AG04449 (cell line): ENCODE results near the gene PRKCH.

Experiments
- CTCF ChIA-PET: fragments of 350-600 bp; formaldehyde crosslinking; extraction: SDS; loops from one replicate; lab custom pipeline; 2021; ENCODE audit warnings: antibody characterized with exemption; lab: Yijun Ruan, JAX
- POLR2A ChIA-PET: fragments of 400-600, 350-600 bp; formaldehyde crosslinking; extraction: SDS; loops from one replicate; lab custom pipeline; 2020; ENCODE audit warnings: antibody characterized with exemption, inconsistent platforms; lab: Yijun Ruan, JAX
- DNase-seq: peaks from one replicate; pipeline ENCODE4 v3.0.0-alpha.2; 2010; ENCODE audit warnings: low read depth, low spot score
- H3K4me3 ChIP-seq: 2 replicates; pipeline ENCODE4 v1.5.1; 2011; ENCODE audit warnings: low read depth, mild to moderate bottlenecking, control low read depth, low read length
- TF ChIP-seq, protein P1 (sequence below): IDR thresholded peaks from one replicate; pipeline ENCODE4 v1.5.1; 2011; ENCODE audit warnings: mild to moderate bottlenecking, moderate library complexity, low read length, control low read depth, inconsistent platforms; ENCODE audit not compliant: insufficient read depth; ENCODE audit errors: missing control alignments

PRKCH gene

DNA sequence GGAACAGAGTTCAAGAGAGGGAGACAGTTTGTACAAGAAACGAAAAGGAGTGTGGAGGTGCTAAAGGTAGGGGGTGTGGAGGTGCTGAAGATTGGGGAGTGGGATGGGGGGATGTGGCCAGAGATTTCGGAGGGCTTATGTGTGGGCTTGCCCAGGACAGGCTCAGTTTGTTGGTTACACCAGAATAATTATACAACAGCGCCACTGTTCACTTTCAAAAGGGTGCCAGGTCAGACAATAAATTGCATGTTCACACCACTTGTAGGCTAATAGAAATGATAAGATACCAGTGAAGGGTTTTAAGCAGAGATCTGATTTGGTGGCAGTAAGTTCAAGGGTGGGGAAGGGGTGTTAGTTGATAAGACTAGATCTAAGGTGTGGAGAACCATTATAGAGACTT is 75.3 kb downstream of the PRKCH start:
- ChIA-PET CTCF (no interaction called here), POLR2A (no interaction called here)
- TF ChIP-seq, protein P1, sequence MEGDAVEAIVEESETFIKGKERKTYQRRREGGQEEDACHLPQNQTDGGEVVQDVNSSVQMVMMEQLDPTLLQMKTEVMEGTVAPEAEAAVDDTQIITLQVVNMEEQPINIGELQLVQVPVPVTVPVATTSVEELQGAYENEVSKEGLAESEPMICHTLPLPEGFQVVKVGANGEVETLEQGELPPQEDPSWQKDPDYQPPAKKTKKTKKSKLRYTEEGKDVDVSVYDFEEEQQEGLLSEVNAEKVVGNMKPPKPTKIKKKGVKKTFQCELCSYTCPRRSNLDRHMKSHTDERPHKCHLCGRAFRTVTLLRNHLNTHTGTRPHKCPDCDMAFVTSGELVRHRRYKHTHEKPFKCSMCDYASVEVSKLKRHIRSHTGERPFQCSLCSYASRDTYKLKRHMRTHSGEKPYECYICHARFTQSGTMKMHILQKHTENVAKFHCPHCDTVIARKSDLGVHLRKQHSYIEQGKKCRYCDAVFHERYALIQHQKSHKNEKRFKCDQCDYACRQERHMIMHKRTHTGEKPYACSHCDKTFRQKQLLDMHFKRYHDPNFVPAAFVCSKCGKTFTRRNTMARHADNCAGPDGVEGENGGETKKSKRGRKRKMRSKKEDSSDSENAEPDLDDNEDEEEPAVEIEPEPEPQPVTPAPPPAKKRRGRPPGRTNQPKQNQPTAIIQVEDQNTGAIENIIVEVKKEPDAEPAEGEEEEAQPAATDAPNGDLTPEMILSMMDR: no peak
- H3K4me3 ChIP-seq: no peak overlapping the region
- no peak for DNase-seq

GRCh38 chr14:61397615-61398014 is 76.2 kb downstream of the PRKCH start:
- no peak overlapping the region for H3K4me3 ChIP-seq
- DNase-seq: no peak
- TF ChIP-seq, protein P1: no peak
- ChIA-PET POLR2A (no interaction called here), CTCF (interaction anchor here (1.0 kb wide), 1 partner anchor 441 kb away, joined by 3 read pairs; no protein-coding TSS in a partner anchor)

- ChIA-PET POLR2A (no interaction called here), CTCF (interaction anchor here (1.0 kb wide), 1 partner anchor 440 kb away, joined by 3 read pairs; no protein-coding TSS in a partner anchor)
- TF ChIP-seq, protein P1: no peak
- no peak overlapping the region for H3K4me3 ChIP-seq
- no peak for DNase-seq
Observed at GRCh38 chr14:61398221-61398620, 76.8 kb downstream of the PRKCH start.

DNA sequence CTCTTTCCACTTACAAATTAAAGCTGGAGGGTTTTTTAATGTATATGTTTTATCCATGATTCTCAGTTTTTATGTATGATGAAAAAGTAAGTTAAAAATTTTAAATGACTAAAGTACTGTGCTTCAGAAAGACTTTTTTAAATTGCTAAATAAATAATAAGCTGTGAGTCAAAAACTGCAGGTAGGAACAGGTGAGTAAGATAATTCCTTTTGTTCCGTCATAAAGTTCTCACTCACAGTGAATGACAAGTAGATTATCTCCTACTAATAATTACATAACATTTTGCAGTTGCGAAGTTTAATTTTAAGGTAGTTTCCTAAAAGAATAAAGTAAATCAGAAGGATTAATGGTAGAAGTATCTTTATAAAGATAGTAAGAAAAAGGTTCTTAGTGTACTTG is 78.0 kb downstream of the PRKCH start:
- TF ChIP-seq, protein P1: no peak
- H3K4me3 ChIP-seq: no peak overlapping the region
- CTCF ChIA-PET: interaction anchor here (1.0 kb wide), 1 partner anchor 11 kb away, joined by 4 read pairs; no protein-coding TSS in a partner anchor
- no peak for DNase-seq
- POLR2A ChIA-PET: no interaction called here

GRCh38 chr14:61401461-61401860 is 80.1 kb downstream of the PRKCH start:
- TF ChIP-seq, protein P1: no peak
- no peak for DNase-seq
- CTCF ChIA-PET: no interaction called here
- POLR2A ChIA-PET: no interaction called here
- H3K4me3 ChIP-seq: no peak overlapping the region

DNA sequence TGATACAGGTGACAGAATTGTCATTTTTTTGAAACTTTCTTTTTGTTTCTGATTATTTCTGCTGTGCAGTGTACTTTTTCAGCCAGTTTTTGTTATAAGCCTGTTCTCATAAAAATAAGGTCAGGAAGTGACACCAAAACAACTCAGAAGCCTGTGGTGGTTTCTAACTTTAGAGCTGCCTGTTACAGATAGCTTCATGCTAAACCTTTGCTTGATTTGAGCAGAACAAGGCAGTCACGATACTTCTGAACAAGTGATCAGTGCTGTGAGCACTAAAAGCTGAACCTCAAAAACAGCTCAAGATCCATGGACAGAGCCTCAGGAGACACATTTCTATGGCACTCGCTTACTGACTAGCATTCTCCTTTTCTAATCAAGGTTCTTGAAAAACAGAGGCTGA is 82.0 kb downstream of the PRKCH start:
- TF ChIP-seq, protein P1: no peak
- H3K4me3 ChIP-seq: no peak overlapping the region
- ChIA-PET CTCF (interaction anchor here (1.6 kb wide), 1 partner anchor 434 kb away, joined by 5 read pairs; no protein-coding TSS in a partner anchor), POLR2A (no interaction called here)
- no peak for DNase-seq
